ENCODE results near the gene RNF225. TPM values are rescaled to one million over a fixed set of nuclear protein-coding genes. Genes with fewer than 3 reads are reported as not detected.
A peak's percentile ranks its signal among the peaks of the same experiment; 100 is the strongest.

Gene RNF225
- total RNA-seq, 1 donor from 2014 or later: 0.55 TPM

DNA sequence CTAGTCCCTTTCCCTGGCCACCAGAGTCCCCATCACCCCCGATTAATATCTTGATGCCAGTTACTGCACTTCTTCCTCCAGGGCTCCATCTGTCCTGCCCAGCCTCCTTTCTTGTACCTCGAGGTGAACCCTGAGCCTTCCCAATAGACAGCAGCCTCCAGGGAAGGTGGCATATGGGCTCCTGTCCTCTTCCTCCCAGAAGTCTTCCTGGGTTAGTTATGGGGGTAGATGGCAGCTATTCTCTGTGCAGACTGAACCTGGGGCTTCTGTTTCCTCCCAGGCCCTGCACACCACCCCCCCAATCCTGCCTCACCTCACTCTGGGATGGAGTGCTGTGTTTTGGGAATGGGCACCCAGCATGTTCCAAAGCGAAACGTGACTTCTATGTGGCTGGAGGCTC lies 2.6 kb downstream of the RNF225 start:
- peaks cover 19% of the 10 kb centered on the region for H3K4me1 ChIP-seq
- DNase-seq (no peak), ATAC-seq (no peak)
- H3K9me3 ChIP-seq: no peaks in the 10 kb centered on the region
- intact Hi-C loops (cut with DNase I): no loop called here
- no peak overlapping the region for H3K4me3 ChIP-seq
- peaks cover 23% of the 10 kb centered on the region for H3K36me3 ChIP-seq
- TF ChIP-seq, protein P1, sequence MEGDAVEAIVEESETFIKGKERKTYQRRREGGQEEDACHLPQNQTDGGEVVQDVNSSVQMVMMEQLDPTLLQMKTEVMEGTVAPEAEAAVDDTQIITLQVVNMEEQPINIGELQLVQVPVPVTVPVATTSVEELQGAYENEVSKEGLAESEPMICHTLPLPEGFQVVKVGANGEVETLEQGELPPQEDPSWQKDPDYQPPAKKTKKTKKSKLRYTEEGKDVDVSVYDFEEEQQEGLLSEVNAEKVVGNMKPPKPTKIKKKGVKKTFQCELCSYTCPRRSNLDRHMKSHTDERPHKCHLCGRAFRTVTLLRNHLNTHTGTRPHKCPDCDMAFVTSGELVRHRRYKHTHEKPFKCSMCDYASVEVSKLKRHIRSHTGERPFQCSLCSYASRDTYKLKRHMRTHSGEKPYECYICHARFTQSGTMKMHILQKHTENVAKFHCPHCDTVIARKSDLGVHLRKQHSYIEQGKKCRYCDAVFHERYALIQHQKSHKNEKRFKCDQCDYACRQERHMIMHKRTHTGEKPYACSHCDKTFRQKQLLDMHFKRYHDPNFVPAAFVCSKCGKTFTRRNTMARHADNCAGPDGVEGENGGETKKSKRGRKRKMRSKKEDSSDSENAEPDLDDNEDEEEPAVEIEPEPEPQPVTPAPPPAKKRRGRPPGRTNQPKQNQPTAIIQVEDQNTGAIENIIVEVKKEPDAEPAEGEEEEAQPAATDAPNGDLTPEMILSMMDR (IDR thresholded peaks at IDR 0.05): no peak
- H3K27me3 ChIP-seq: peaks cover 11% of the 10 kb centered on the region
- H3K27ac ChIP-seq: no peak overlapping the region

DNA sequence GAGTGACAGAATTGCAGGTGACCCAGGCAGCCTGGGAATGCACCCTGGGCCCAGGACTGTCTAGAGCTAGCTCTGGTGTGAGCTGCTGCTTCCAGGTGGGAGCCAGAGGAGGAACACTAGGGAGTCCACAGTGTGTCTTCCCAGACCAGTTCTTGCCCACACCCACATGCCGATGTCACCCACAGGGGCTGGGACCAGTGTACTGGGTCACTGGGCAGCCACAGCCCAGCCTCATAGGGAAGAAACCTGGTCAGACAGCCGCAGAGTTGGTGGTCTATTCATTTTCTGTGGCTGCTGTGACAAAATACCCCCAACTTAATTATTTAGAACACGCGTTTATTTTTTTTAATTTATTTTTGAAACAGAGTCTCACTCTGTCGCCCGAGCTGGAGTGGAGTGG lies 3.1 kb downstream of the RNF225 start:
- TF ChIP-seq, protein P1 (IDR thresholded peaks at IDR 0.05): no peak
- ATAC-seq: no peak
- DNase-seq: no peak
- no peaks in the 10 kb centered on the region for H3K9me3 ChIP-seq
- intact Hi-C loops (cut with DNase I): no loop called here
- H3K4me3 ChIP-seq: no peak overlapping the region
- H3K4me1 ChIP-seq: peaks cover 19% of the 10 kb centered on the region
- peaks cover 11% of the 10 kb centered on the region for H3K27me3 ChIP-seq
- no peak overlapping the region for H3K27ac ChIP-seq
- H3K36me3 ChIP-seq: peaks cover 18% of the 10 kb centered on the region

DNA sequence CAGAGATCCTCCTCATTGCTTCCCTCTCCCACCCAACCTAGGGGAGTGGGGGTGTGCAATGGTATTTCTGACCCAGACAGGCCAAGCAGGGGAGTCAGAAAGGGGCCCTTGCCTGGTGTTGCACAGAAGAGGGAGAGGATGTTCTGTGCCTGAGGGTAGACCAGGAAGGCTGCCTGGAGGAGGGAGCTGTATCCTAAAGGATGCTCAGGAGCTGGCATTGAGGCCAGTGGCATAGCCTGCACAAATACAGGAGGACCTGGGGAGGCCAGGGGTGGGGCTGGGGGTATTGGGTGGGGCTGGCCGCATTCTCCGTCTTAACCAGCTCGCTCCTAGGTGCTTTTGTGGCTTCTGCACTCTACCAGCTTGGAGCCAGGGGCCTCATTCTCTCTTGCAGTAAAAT lies 4.4 kb downstream of the RNF225 start:
- no peak for ATAC-seq
- TF ChIP-seq, protein P1 (IDR thresholded peaks at IDR 0.05): no peak
- Histone ChIP-seq H3K36me3 (peaks cover 4% of the 10 kb centered on the region), H3K4me1 (peaks cover 19% of the 10 kb centered on the region), H3K27me3 (peaks cover 11% of the 10 kb centered on the region), H3K4me3 (no peak overlapping the region), H3K27ac (no peak overlapping the region), H3K9me3 (no peaks in the 10 kb centered on the region)
- intact Hi-C loops (cut with DNase I): no loop called here
- no peak for DNase-seq

DNA sequence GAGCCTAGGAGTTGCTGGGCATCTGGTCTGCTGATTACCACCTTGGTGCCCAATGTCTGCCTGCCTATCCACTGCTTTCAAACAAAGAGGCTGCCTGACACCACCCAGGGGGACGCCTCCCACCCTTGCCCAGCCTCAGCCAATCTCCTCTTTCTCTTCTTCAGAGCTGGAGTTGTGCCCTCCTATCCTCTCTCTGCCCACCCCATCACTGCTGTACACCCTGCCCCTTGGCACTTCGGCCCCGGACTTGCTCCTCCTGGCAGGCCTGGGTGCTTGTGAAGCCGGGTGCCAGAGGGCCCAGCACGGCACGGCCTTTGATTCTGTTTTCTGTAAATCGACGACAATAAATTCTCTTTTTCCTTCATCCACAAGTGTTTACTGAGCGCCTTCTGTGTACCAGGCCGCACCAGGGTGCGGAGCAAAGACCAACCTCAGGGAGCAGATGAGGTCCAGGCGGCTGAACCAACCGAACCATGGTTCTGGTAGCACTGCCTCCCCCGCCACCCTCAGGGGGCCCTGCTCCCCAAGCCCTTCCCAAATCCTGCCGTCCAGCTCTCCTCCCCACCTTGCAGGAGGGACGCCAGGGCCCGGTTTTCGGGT lies 5.0 kb downstream of the RNF225 start:
- Histone ChIP-seq H3K4me1 (peaks cover 19% of the 10 kb centered on the region), H3K27ac (no peak overlapping the region), H3K36me3 (no peaks in the 10 kb centered on the region), H3K9me3 (no peaks in the 10 kb centered on the region), H3K4me3 (peak overlapping the region; percentile 59), H3K27me3 (peaks cover 11% of the 10 kb centered on the region)
- intact Hi-C loops (cut with DNase I): no loop called here
- no peak for ATAC-seq
- peak; percentile 75 for DNase-seq
- TF ChIP-seq, protein P1 (IDR thresholded peaks at IDR 0.05): no peak

DNA sequence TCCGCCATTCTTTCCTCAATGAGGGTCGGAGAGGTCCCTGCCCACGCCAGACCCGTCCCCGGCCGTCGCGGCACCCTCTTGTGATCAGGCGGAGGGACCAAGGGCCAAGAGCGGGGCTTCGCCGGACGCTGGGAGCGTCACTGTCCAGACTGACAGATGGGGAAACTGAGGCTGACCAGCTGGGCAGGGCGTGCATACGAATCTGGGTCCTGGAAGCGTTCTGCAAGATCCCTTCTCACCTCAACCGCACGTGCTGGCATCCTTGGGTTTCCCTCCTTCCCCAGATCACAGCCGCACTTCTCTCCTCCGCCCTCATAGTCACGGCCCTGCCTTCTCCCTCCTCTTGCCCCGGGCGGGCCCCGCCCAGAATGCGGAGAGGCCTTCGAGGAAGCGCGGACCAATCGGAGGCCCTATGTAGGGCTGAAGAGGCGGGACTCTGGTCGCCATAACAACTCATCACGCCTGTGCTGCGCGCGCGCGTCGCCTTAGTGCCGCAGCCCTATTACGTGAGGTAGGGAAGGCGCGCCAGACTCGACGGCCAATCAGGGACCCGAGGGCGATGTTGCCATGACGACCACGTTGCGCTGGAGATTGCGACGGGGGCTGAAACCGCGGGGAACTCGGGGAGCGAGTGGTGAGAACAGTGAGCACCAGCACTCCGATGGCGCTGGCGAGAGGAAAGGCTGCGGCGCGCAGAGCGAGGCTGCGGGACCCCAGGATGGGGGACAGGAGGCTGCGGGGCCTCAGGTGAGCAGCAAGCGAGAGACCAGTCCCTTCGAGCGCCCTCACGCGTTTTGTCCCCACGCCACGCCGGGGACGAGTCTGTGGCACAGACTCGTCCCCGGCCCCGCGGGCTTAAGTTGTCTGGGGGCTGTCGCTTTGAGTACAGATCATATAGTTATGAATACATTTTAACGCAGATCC lies 5.7 kb downstream of the RNF225 start:
- peak overlapping the region; percentile 81 for H3K27ac ChIP-seq
- intact Hi-C loops (cut with DNase I): no loop called here
- H3K36me3 ChIP-seq: no peaks in the 10 kb centered on the region
- DNase-seq (peak; percentile 100), ATAC-seq (peak; percentile 98)
- H3K27me3 ChIP-seq: peaks cover 11% of the 10 kb centered on the region
- H3K4me3 ChIP-seq: peak overlapping the region; percentile 59
- TF ChIP-seq, protein P1 (IDR thresholded peaks at IDR 0.05): no peak
- H3K9me3 ChIP-seq: no peaks in the 10 kb centered on the region
- H3K4me1 ChIP-seq: peaks cover 15% of the 10 kb centered on the region
